Measurements from ENCODE around the gene ZNF407. TPM values are rescaled to one million over a fixed set of nuclear protein-coding genes. Genes with fewer than 3 reads are reported as not detected.

ZNF407 gene
- polyA plus RNA-seq, 5 donors, result 9.0 to 11.3 (median 10.2) TPM

GRCh38 chr18:74669136-74669798, 71.6 kb downstream of the ZNF407 start:
- DNase-seq, result no peak

GRCh38 chr18:74672371-74672770, 74.7 kb downstream of the ZNF407 start:
- DNase-seq, result no peak

- DNase-seq, result no peak
Observed at GRCh38 chr18:74674487-74674886, 76.8 kb downstream of the ZNF407 start.

GRCh38 chr18:74679006-74679678, 81.5 kb downstream of the ZNF407 start:
- no peak for DNase-seq

- DNase-seq, result no peak
Observed at GRCh38 chr18:74679679-74680076, 82.0 kb downstream of the ZNF407 start.

- no peak for DNase-seq
Observed at GRCh38 chr18:74682141-74682990, 84.7 kb downstream of the ZNF407 start.

- DNase-seq, result no peak
Observed at GRCh38 chr18:74682991-74683297, 85.3 kb downstream of the ZNF407 start.

GRCh38 chr18:74683573-74683972, 85.9 kb downstream of the ZNF407 start:
- DNase-seq, result no peak

- DNase-seq, result no peak
Observed at GRCh38 chr18:74689251-74689650, 91.6 kb downstream of the ZNF407 start.

- DNase-seq, result no peak
Observed at GRCh38 chr18:74692367-74693013, 94.8 kb downstream of the ZNF407 start.

GRCh38 chr18:74694436-74694835, 96.8 kb downstream of the ZNF407 start:
- no peak for DNase-seq

- DNase-seq, result no peak
Observed at GRCh38 chr18:74695170-74695569, 97.5 kb downstream of the ZNF407 start.

- no peak for DNase-seq
Observed at GRCh38 chr18:74698881-74699280, 101.2 kb downstream of the ZNF407 start.

GRCh38 chr18:74699455-74699854, 101.8 kb downstream of the ZNF407 start:
- no peak for DNase-seq

GRCh38 chr18:74702950-74703349, 105.3 kb downstream of the ZNF407 start:
- no peak for DNase-seq

GRCh38 chr18:74708169-74708568, 110.5 kb downstream of the ZNF407 start:
- DNase-seq, result no peak

- no peak for DNase-seq
Observed at GRCh38 chr18:74709452-74709851, 111.8 kb downstream of the ZNF407 start.

- DNase-seq, result no peak
Observed at GRCh38 chr18:74714120-74714519, 116.5 kb downstream of the ZNF407 start.

GRCh38 chr18:74714791-74715190, 117.1 kb downstream of the ZNF407 start:
- DNase-seq, result no peak

GRCh38 chr18:74715306-74715705, 117.6 kb downstream of the ZNF407 start:
- DNase-seq, result no peak

- DNase-seq, result no peak
Observed at GRCh38 chr18:74715865-74716712, 118.4 kb downstream of the ZNF407 start.

Data from right lung (tissue), 5 donors.